ENCODE data around the gene POLD3. TPM values are rescaled to one million over a fixed set of nuclear protein-coding genes. Genes with fewer than 3 reads are reported as not detected.

The POLD3 gene
- total RNA-seq, 2 experiments from 2014 or later, result 46.5 to 47.5 TPM

DNA sequence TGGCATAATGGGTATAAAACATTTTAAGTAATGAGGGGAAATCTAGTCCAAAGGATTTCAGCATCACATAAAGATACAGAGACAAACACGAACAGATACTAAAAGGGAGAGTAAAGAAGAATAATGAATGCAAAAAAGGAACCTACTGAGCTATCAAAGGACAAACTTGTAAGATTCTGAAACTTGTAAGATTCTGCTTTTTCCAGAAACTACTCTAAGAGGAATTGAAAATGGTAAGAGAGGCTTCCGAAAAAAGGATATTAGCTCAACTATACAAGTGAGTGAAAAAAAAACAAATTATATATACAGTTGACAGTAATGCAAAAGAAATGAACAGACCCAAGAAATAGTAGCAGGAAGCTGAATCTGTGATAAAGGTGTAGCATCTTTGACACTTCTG lies 37.7 kb downstream of the POLD3 start:
- ChIA-PET CTCF (interaction anchor here (0.6 kb wide), 1 partner anchor 359 kb away, joined by 3 read pairs; no protein-coding TSS in a partner anchor), POLR2A (no interaction called here)
- no peaks in the 10 kb centered on the region for H3K9me3 Mint-ChIP-seq
- no peaks in the 10 kb centered on the region for H3K27me3 Mint-ChIP-seq
- peaks cover 73% of the 10 kb centered on the region for H3K36me3 Mint-ChIP-seq (ENCODE audit: low read depth)
- peaks cover 8% of the 10 kb centered on the region for H3K4me1 Mint-ChIP-seq
- H3K4me3 Mint-ChIP-seq, result no peak overlapping the region
- no peak for DNase-seq
- no peak overlapping the region for H3K27ac Mint-ChIP-seq

DNA sequence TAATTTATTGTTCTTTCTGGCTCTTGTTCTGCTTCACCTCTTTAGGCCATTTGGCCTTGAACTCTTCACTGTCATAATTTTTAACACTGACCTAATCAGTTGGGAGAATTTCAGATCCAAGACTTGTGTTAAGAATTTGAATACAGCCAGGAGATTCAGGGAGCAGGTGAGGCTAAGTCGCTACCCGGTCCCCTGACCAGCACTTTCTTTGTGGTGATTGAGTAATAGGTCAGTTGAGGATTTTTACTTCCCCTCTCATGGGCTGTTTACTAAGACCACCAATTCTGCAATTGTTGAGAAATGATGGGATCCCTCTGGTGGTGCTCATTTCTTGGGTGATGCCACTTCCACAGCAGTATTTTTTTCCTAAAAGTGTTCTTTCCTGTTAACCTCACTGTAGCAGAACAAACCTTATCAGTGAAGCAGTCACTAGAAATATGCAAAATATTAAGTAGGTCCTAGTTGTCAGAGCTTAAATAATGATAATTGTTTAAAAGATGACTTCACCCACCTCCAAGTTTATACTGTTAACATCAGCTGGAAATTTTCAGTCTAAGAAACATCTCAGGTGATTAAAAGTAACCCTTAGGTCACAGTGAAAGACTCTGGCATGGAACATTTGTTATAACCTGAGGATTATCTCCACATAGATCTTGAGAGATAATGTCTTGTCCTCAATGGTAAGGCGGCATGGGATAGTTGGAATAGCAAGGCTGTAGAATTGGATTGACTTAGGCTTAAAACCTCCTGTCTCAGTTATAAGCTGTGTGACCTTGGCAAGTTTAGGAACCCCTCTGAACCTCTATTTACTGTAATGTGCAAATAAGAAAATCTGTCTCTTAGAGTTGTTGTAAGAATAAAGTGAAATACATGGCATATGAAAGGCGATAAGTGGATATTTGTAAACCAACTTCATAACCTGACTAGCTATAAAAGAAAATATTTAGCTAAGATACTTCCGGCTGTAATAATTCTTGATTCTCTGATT lies 41.3 kb downstream of the POLD3 start:
- H3K36me3 Mint-ChIP-seq (ENCODE audit: low read depth), result peaks cover 88% of the 10 kb centered on the region
- POLR2A ChIA-PET, result no interaction called here
- no peak overlapping the region for H3K4me3 Mint-ChIP-seq
- peaks cover 21% of the 10 kb centered on the region for H3K4me1 Mint-ChIP-seq
- CTCF ChIA-PET, result interaction anchor here (1.0 kb wide), 2 partner anchors 69 to 181 kb away, joined by 3 read pairs; no protein-coding TSS in a partner anchor
- H3K9me3 Mint-ChIP-seq, result no peaks in the 10 kb centered on the region
- DNase-seq, result no peak
- H3K27me3 Mint-ChIP-seq, result no peaks in the 10 kb centered on the region
- no peak overlapping the region for H3K27ac Mint-ChIP-seq

DNA sequence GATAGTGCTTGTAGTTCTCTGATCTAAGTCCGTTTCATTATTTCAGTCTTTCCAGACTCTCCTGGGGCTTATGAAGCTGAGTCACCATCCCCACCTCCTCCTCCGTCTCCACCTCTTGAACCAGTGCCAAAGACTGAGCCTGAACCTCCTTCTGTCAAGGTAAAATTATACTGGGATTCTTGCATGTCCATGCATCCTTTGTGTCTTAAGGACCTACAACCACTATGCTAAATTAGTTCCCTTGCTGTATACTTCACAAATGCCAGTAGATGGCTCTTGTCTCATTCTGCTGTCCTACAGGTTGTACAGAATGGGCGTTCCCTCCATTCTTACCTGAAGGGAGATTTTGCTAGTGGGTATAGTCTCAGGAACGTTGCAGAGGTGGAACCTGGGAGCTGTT lies 42.2 kb downstream of the POLD3 start:
- ChIA-PET CTCF (no interaction called here), POLR2A (no interaction called here)
- DNase-seq, result no peak
- H3K36me3 Mint-ChIP-seq (ENCODE audit: low read depth), result peaks cover 86% of the 10 kb centered on the region
- H3K27me3 Mint-ChIP-seq, result no peaks in the 10 kb centered on the region
- H3K4me1 Mint-ChIP-seq, result peaks cover 19% of the 10 kb centered on the region
- H3K9me3 Mint-ChIP-seq, result no peaks in the 10 kb centered on the region
- H3K27ac Mint-ChIP-seq, result no peak overlapping the region
- H3K4me3 Mint-ChIP-seq, result no peak overlapping the region

DNA sequence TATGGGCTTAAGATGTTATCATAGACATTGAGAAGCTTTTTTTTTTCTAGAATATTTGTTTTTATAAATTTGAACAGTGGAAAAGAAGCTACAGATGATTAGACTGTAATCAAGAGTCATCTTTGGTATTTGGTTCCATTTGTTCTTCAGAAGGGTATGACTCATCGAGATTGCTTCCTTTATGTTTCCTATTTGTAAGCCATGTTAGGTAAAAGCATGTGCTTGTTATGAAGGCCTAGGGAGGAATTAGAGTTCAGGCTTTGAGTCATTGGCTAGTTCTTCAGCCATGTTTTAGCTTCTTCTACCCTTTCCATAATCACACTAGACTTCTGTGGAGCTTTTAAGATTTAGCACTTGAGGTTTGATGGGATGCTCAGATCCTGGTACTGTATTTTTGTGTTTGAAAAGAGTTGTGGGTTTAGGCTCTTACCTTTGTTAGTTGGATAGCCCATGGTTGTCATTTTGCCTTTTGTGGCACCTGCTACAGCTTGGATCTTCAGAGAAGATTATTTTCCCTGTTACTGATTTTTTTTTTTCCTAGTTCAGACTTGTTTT lies 44.3 kb downstream of the POLD3 start:
- Mint-ChIP-seq H3K9me3 (no peaks in the 10 kb centered on the region), H3K4me1 (peaks cover 15% of the 10 kb centered on the region), H3K36me3 (ENCODE audit: low read depth) (peaks cover 88% of the 10 kb centered on the region), H3K27ac (no peak overlapping the region), H3K27me3 (no peaks in the 10 kb centered on the region), H3K4me3 (no peak overlapping the region)
- POLR2A ChIA-PET, result no interaction called here
- DNase-seq, result no peak
- CTCF ChIA-PET, result interaction anchor here (0.6 kb wide), 1 partner anchor 142 kb away, joined by 3 read pairs; no protein-coding TSS in a partner anchor

DNA sequence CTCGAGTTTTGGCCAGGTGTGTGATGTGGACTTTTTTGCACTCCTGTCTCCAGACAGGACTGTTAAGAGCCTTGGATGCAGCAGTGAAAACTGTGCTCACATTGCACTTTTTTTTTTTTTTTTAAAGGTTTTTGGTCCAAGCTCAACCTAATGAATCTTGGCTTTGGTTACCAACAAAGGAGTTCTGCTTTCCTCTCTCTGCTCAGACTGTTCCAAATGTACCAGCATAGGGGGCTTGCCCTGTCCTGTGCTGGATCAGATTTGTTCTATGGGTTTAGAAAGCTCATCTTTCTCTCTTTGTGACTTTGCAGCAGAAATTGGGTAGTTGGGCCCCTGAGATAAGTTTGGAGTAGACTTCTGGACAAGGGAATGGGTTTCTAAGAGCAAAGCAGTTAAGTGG lies 45.3 kb downstream of the POLD3 start:
- H3K4me3 Mint-ChIP-seq, result no peak overlapping the region
- POLR2A ChIA-PET, result no interaction called here

DNA sequence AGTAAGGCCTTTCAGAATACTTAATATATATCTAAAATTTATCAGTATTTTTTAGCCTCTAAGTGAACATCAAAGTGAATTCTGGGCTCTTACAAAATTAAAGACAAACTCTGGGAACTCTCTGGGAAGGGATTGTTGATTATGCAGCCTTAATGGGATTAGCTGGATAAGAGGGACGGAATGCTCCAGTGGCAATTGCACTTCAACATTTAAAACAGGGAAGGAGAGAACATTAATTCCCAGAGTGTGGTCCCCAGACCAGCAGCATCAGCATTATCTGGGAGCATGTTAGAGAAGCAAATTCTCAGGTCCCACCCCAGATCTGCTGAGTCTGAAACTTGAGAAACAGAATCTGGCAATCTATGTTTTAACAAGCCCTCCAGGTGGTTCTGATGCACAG lies 46.5 kb downstream of the POLD3 start:
- CTCF ChIA-PET, result interaction anchor here (1.5 kb wide), 1 partner anchor 64 kb away, joined by 5 read pairs; no protein-coding TSS in a partner anchor
- peaks cover 14% of the 10 kb centered on the region for H3K4me1 Mint-ChIP-seq

More for the DNA sequence above, 45.3 kb downstream of the POLD3 start:
- no peak for DNase-seq
- CTCF ChIA-PET, result no interaction called here
- Mint-ChIP-seq H3K27me3 (no peaks in the 10 kb centered on the region), H3K27ac (no peak overlapping the region), H3K9me3 (no peaks in the 10 kb centered on the region), H3K4me1 (peaks cover 14% of the 10 kb centered on the region), H3K36me3 (ENCODE audit: low read depth) (peaks cover 88% of the 10 kb centered on the region)

DNA sequence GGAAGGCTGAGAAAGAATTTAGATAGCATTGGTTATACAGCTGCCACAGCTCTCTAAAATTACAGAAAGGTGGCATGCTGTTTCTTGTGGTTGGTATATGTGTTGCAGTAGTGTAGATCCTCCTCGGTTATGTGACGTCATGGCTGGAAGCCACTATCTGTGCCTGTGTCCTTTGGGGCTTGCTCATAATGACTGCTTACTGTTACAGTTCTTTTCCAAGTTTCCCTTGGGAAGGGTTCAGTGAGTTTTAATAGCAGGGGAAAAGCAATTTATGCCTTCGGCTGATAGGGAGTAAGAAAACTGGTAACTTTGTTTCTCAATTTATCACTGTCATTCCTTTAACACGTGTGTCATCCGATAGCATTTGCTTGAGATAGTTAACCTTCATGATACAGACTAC lies 47.2 kb downstream of the POLD3 start:
- ChIA-PET CTCF (interaction anchor here (1.5 kb wide), 1 partner anchor 63 kb away, joined by 5 read pairs; no protein-coding TSS in a partner anchor), POLR2A (no interaction called here)
- no peak for DNase-seq
- peaks cover 87% of the 10 kb centered on the region for H3K36me3 Mint-ChIP-seq (ENCODE audit: low read depth)
- no peak overlapping the region for H3K4me3 Mint-ChIP-seq
- no peaks in the 10 kb centered on the region for H3K27me3 Mint-ChIP-seq
- H3K27ac Mint-ChIP-seq, result no peak overlapping the region
- H3K9me3 Mint-ChIP-seq, result no peaks in the 10 kb centered on the region
- H3K4me1 Mint-ChIP-seq, result peaks cover 14% of the 10 kb centered on the region

More for the DNA sequence above, 46.5 kb downstream of the POLD3 start:
- Mint-ChIP-seq H3K9me3 (no peaks in the 10 kb centered on the region), H3K27me3 (no peaks in the 10 kb centered on the region), H3K4me3 (no peak overlapping the region), H3K36me3 (ENCODE audit: low read depth) (peaks cover 89% of the 10 kb centered on the region), H3K27ac (no peak overlapping the region)
- no peak for DNase-seq
- POLR2A ChIA-PET, result no interaction called here

DNA sequence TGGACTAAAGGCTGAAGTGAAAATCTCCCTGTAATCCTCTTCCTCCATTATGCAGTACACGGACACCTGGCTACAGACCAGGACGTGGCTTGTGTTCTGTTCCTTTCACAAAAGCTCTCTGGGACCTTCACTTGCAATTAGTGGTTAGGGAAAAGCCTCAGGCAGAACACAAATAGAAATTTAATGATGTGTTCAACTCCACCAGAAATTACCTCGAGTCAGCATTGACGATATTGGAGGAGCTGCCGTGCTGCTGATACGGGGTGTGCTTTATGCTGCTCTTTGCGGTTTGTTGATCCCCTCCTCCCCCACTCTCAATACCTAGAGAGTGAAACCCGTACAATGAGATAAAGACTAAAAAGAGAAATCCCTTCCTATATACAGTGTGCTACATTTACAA lies 48.9 kb downstream of the POLD3 start:
- no peak for DNase-seq
- Mint-ChIP-seq H3K36me3 (ENCODE audit: low read depth) (peaks cover 77% of the 10 kb centered on the region), H3K27ac (no peak overlapping the region), H3K9me3 (no peaks in the 10 kb centered on the region), H3K4me3 (no peak overlapping the region), H3K27me3 (no peaks in the 10 kb centered on the region), H3K4me1 (peaks cover 7% of the 10 kb centered on the region)
- ChIA-PET POLR2A (no interaction called here), CTCF (interaction anchor here (0.7 kb wide), 1 partner anchor 61 kb away, joined by 3 read pairs; no protein-coding TSS in a partner anchor)

DNA sequence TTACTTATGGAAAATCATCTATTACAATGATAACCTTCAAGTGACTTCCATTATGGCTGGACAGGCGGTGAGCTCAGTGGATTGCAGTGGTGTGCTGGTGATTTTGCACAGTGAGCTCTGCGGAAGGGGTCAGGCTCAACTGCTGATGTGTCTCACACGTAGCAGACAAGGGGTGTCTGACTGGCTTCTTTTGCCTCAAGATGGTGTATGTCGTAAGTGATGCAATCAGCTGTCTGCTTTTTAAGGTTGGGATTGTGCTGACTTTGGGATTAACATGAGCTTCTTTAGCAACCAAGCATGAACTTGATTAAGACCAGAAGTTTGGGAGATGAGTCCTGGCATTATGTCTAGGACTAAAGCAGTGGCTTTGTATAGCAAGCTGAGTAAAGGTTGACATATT lies 49.5 kb downstream of the POLD3 start:
- Mint-ChIP-seq H3K9me3 (no peaks in the 10 kb centered on the region), H3K27ac (no peak overlapping the region), H3K36me3 (ENCODE audit: low read depth) (peaks cover 74% of the 10 kb centered on the region), H3K4me3 (no peak overlapping the region), H3K27me3 (no peaks in the 10 kb centered on the region), H3K4me1 (peaks cover 2% of the 10 kb centered on the region)
- ChIA-PET CTCF (interaction anchor here (0.7 kb wide), 1 partner anchor 61 kb away, joined by 3 read pairs; no protein-coding TSS in a partner anchor), POLR2A (no interaction called here)
- DNase-seq, result no peak

DNA sequence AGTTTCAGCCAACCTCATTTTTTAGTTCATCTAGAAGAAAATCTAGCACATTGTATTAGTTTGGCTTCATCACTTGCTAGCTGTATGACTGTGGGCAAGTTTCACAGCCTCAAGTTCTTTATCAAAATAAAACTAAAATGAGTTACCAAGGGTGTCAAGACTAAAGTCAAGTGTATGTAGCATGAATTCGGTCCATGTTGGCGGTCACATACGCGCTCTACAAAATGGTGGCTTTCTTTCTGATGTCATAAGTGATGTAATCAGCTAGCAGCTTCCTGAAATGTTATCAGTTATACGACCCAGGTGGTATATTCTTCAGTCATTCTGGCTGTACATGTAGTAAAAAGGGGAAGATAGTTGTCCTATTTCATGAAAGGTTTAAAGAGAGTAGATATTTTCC lies 50.5 kb downstream of the POLD3 start:
- peaks cover 64% of the 10 kb centered on the region for H3K36me3 Mint-ChIP-seq (ENCODE audit: low read depth)
- DNase-seq, result no peak
- H3K4me1 Mint-ChIP-seq, result no peaks in the 10 kb centered on the region
- H3K27me3 Mint-ChIP-seq, result no peaks in the 10 kb centered on the region
- H3K9me3 Mint-ChIP-seq, result no peaks in the 10 kb centered on the region
- ChIA-PET POLR2A (no interaction called here), CTCF (no interaction called here)
- H3K27ac Mint-ChIP-seq, result no peak overlapping the region
- H3K4me3 Mint-ChIP-seq, result no peak overlapping the region

DNA sequence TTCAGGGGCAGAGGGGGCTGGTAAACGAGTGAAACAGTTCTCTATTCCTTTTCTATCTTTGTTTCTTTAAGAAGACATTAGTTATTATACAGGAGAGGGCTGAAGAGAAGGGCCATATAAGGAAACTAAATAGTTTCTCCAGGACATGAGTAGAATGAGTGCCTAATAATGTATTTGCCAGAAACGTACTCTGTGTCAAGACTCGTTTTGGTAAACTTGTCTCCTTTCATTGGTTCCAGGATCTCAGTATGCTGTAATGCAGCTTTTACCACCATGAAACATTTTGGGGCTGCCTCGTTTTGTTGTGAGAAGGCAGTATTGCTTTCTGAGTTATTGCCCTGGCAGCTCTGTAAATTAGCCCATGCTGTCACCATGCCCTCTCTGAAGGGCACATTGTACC lies 51.7 kb downstream of the POLD3 start:
- Mint-ChIP-seq H3K4me3 (no peak overlapping the region), H3K9me3 (no peaks in the 10 kb centered on the region), H3K4me1 (no peaks in the 10 kb centered on the region), H3K36me3 (ENCODE audit: low read depth) (peaks cover 59% of the 10 kb centered on the region), H3K27ac (no peak overlapping the region), H3K27me3 (no peaks in the 10 kb centered on the region)
- POLR2A ChIA-PET, result no interaction called here
- CTCF ChIA-PET, result interaction anchor here (1.4 kb wide), 1 partner anchor 58 kb away, joined by 4 read pairs; no protein-coding TSS in a partner anchor
- no peak for DNase-seq

DNA sequence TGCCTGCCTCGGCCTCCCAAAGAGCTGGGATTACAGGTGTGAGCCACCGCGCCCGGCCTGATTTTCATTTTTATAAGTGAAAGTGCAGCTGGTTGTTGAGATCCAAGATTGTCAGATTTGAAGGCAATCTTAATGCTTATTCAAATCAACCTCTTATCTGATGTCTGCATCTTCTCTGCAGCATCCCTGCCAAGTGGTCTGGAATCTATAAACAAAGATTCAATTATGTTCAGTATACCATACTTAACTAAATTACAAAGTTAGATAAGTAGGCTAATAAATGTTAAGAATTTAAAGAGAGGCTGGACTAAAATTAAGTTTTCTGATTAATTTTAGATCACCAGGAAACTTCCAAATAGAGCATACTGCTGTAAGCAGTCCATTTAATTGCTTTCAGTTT lies 53.8 kb downstream of the POLD3 start:
- Mint-ChIP-seq H3K4me1 (no peaks in the 10 kb centered on the region), H3K4me3 (no peak overlapping the region), H3K36me3 (ENCODE audit: low read depth) (peaks cover 56% of the 10 kb centered on the region), H3K9me3 (no peaks in the 10 kb centered on the region), H3K27ac (no peak overlapping the region), H3K27me3 (no peaks in the 10 kb centered on the region)
- no peak for DNase-seq
- POLR2A ChIA-PET, result no interaction called here
- CTCF ChIA-PET, result no interaction called here

DNA sequence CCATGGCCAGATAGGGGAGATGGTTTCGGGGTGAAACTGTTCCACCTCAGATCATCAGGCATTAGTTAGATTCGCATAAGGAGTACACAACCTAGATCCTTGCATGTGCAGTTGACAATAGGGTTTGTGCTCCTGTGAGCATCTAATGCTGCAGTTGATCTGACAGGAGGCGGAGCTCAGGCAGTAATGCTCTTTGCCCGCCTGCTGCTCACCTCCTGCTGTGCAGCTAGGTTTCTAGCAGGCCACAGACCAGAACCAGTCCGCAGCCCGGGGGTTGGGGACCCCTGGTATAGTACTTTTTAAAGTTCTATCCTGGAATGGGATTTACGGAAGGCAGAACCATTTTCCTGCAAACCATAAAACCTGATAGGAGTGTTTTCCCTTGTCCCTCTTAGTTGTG lies 54.6 kb downstream of the POLD3 start:
- H3K27ac Mint-ChIP-seq, result no peak overlapping the region
- H3K4me3 Mint-ChIP-seq, result no peak overlapping the region
- peaks cover 55% of the 10 kb centered on the region for H3K36me3 Mint-ChIP-seq (ENCODE audit: low read depth)
- ChIA-PET POLR2A (no interaction called here), CTCF (no interaction called here)
- DNase-seq, result no peak
- no peaks in the 10 kb centered on the region for H3K27me3 Mint-ChIP-seq
- no peaks in the 10 kb centered on the region for H3K9me3 Mint-ChIP-seq
- no peaks in the 10 kb centered on the region for H3K4me1 Mint-ChIP-seq
